NCI-H345 treated with DMSO at 0.1 percent for 48 hours (cell line): ENCODE results near the gene A1CF.
"Not testable (repeated sequence)": the region's sequence is repeated elsewhere in the genome, so short reads cannot be mapped to it uniquely, and the experiment has no call there.

Source experiments
- DNase-seq: peaks from one replicate; lab custom pipeline; 2025; ENCODE audit not compliant: unreplicated experiment; lab: John Stamatoyannopoulos, UW

Gene A1CF

DNA sequence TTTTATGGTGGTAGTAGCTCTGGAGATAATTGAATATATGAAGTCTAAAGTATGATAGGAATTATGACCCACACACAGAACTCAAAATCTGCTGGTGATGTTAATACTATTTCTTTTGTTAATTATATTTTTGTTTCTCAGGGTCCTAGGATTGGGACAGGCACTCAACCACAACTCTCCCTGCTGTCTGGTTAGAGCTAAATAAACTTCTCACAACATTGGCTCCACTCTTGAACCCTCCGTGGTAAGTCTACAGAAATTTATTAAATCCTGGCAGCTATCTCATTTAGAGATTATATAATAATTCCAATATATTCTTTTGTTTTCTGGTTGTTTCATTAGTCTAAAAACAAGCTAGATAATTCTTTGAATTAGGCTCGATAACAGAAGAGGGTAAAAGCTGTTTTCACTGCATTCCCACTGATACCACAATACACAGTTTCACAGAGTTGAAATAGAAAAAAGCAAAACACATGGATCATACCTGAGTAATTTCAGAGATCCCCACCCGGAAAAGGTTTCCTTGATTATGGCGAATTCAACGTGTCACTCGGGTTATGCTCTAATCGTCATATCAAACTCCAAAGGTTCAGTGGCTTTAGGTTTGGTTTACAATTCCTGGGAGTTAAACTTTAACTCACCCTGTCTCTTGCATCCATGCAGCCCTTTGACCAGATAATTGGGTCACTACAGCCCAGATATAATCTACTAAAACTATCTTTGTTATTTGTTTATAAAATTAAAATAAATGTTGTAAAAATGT lies at the start of gene A1CF:
Gene A1CF (minus strand): TSS at position 531 of the 763 bp plus-strand sequence. CDS start 25,687 bp downstream, outside the sequence.
- DNase-seq = no peak

- DNase-seq = no peak
Observed at GRCh38 chr10:50931948-50932431, 46.6 kb upstream of the A1CF start.

DNA sequence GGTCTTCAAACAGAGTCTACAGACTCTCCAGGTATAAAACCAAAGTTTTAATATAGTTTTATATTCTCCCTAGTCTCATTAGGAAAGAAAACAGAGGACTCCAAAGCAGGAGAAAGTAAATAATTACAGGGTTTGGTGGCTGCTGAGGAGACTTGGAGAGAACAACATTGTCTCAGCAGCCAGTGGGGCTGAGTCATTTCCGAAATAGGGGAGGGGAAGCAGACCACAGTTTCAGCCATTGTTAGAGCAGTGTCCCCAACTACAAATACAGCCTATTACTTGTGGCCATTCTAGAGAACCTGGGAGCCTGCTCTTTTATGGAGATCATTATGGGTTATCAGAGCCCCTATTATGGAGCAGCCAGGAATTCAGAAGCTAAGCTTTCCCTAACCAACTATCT lies 44.2 kb upstream of the A1CF start:
- DNase-seq = no peak

DNA sequence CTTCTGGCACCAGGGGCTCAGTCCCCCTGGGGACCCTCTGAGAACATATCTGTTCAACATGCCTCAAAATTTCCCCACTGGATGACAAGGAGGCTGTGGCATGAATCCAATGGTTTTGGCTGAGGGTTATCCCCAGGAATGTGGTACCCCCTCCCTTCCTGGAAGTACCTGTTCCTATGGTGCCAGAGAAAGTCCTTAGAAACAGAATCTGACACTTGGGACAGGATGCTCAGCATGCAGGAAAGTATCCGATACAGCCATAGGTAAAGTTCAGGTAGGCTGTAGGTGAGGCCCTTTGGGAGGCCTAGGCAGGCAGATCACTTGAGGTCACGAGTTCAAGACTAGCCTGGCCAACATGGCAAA lies 42.7 kb upstream of the A1CF start:
- no peak for DNase-seq

- no peak for DNase-seq
Observed at GRCh38 chr10:50927522-50928189, 42.2 kb upstream of the A1CF start.

GRCh38 chr10:50923471-50923870 lies 38.0 kb upstream of the A1CF start:
- not testable (repeated sequence) for DNase-seq

DNA sequence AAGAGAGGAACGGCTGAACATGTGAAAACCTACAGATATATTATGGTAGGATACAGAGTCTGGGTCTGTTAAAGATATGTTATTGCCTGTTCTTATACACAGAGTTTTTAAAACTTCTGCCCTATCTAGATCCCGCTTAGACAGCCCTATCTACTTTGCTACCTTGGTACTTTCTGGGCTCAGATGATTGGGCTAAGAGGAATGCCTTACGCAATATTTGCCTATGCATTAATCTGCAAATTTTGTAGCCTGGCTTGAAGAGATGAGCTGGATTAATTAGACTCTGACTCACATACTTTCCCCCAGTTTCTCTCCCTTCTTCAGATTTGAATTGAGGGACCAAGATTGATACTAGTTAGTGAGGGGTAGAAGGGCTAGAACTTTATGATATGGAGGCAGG lies 33.6 kb upstream of the A1CF start:
- DNase-seq = no peak

- no peak for DNase-seq
Observed at GRCh38 chr10:50918529-50918928, 33.1 kb upstream of the A1CF start.

DNA sequence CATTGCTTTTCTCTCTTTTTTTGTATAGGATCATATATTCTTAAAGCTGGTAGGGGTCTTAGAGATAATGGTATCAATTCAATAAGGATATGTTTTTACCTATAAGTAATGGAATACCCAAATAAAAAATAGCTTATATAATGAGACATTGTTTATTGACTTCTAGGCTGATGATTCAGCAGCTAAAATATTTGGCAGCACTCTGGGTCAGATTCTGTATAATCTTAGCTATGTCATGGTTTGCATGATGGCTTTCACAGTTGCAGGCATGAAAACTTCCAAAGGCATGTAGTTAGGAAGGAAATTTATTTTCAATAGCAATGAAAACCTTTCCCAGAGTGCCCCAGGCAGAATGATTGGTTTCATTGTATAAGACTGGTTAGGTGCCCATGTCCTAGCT lies 32.1 kb upstream of the A1CF start:
- DNase-seq = no peak

DNA sequence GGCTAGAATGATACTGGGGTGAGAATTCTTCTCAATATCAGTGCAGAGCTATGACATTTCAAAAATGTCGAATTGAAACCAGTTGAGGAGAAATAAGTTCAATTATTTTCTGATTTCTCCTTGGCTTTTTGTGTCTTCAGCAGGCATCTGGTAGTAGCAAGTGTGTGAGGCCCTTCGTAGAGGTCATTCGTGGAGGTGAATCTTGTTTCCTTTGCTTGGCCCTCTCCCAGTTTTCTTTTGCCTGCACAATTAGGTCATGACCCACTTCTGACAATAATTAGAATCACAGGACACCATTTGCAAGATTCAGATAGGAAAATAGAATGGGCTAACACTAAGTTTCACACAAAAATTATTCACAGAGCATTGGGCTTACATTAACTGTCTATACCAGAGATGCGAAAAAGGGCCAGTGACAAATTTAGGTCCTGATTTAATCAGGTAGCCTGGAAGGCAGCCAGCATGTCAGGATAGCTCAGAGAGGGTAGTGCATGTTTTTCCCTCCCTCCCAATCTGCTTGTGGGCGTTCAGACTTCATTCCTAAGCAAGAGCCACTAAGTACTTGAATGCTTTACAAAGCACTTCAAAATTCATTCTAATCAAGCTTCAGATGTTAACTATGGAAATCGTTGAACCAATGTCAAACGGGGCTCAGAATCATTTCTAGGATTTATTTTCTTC lies 24.0 kb upstream of the A1CF start:
- no peak for DNase-seq

GRCh38 chr10:50908366-50908765 lies 22.9 kb upstream of the A1CF start:
- no peak for DNase-seq

DNA sequence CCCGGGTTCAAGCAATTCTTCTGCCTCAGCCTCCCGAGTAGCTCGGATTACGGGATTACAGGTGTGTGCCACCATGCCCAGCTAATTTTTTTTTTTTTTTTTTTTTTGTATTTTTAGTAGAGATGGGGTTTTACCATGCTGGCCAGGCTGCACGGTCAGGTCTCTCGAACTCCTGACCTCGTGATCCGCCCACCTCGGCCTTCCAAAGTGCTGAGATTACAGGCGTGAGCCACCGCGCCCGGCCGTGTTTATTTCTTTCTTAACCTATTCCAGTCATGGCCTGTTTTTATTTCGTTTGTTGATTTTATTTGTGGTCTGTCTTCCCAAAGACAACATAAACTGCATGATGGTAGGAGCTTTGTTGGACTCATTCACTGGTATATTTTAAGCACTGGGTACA lies 20.4 kb upstream of the A1CF start:
- not testable (repeated sequence) for DNase-seq

GRCh38 chr10:50896721-50897120 lies 11.3 kb upstream of the A1CF start:
- DNase-seq = no peak

DNA sequence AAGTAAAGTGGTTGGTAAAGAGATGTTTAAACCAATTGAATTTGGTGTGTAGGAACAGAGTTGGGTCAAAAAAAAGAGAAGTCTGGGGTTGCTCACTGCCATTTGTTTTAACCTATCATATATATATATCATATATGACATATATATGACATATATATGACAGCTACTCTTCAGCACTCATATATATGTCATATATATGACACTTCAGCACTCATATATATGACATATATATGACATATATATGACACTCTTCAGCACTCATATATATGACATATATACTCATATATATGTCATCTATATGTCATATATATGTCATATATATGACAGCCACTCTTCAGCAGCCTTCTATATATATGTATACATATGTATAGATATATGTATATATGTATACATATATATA lies 8.9 kb upstream of the A1CF start:
- no peak for DNase-seq

DNA sequence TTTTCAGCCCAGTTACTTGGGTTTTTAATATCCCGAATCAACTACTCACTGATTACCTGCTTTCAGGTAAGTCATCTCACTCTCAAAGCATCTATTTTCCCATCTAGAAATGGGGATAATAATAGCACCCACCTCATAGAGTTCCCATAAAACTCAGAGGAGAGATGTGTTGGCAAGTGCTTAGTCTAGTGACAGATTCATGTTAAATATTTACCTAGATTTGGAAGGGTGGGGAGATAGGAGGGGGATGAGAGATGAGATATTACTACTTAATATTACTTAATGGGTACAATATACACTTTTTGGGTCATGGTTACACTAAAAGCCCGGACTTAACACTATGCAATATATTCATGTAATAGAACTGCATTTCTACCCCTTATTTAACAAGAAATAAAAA lies 7.0 kb upstream of the A1CF start:
- no peak for DNase-seq

GRCh38 chr10:50884302-50884701 lies 1.1 kb downstream of the A1CF start:
- no peak for DNase-seq

- no peak for DNase-seq
Observed at GRCh38 chr10:50883629-50884028, 1.8 kb downstream of the A1CF start.

- DNase-seq = no peak
Observed at GRCh38 chr10:50882540-50882983, 2.9 kb downstream of the A1CF start.

DNA sequence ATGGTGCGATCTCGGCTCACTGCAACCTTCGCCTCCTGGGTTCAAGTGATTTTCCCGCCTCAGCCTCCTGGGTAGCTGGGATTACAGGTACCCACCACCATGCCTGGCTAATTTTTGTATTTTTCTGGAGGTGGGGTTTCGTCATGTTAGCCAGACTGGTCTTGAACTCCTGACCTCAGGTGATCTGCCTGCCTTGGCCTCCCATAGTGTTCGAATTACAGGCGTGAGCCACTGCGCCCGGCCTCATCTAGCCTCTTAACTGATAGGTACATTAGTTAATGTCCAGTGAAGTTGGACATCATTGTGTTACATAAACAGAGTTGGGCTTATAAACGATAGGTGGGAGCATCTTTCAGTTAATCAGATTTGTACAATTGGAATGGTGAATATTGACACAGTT lies 4.4 kb downstream of the A1CF start:
- DNase-seq = not testable (repeated sequence)

- no peak for DNase-seq
Observed at GRCh38 chr10:50876429-50876828, 9.0 kb downstream of the A1CF start.

GRCh38 chr10:50874723-50875122 lies 10.7 kb downstream of the A1CF start:
- peak; percentile 35 for DNase-seq

- no peak for DNase-seq
Observed at GRCh38 chr10:50866317-50866716, 19.1 kb downstream of the A1CF start.
